NCI-H226 (cell line): ENCODE measurements around the gene IL1RAPL1.

Experiments used
- DNase-seq: peaks from one replicate; pipeline ENCODE4 v3.0.0-alpha.2; 2015

The IL1RAPL1 gene

GRCh38 chrX:28802625-28803024 lies 215.4 kb downstream of the IL1RAPL1 start:
- DNase-seq, result no peak

GRCh38 chrX:28835991-28836390 lies 248.7 kb downstream of the IL1RAPL1 start:
- DNase-seq, result no peak

- DNase-seq, result no peak
Observed at GRCh38 chrX:28843817-28844216, 256.6 kb downstream of the IL1RAPL1 start.

- DNase-seq, result peak; percentile 76
Observed at GRCh38 chrX:28847423-28847822, 260.2 kb downstream of the IL1RAPL1 start.

GRCh38 chrX:28848707-28849106 lies 261.5 kb downstream of the IL1RAPL1 start:
- DNase-seq, result no peak

GRCh38 chrX:28850955-28851354 lies 263.7 kb downstream of the IL1RAPL1 start:
- no peak for DNase-seq

- DNase-seq, result no peak
Observed at GRCh38 chrX:28851871-28852270, 264.6 kb downstream of the IL1RAPL1 start.

GRCh38 chrX:28854637-28855036 lies 267.4 kb downstream of the IL1RAPL1 start:
- DNase-seq, result no peak

- DNase-seq, result no peak
Observed at GRCh38 chrX:28876408-28876807, 289.2 kb downstream of the IL1RAPL1 start.

GRCh38 chrX:28876901-28877300 lies 289.7 kb downstream of the IL1RAPL1 start:
- DNase-seq, result no peak

GRCh38 chrX:28880136-28880535 lies 292.9 kb downstream of the IL1RAPL1 start:
- DNase-seq, result peak; percentile 63

- no peak for DNase-seq
Observed at GRCh38 chrX:28884823-28885222, 297.6 kb downstream of the IL1RAPL1 start.

GRCh38 chrX:28888416-28888815 lies 301.2 kb downstream of the IL1RAPL1 start:
- peak; percentile 54 for DNase-seq

- no peak for DNase-seq
Observed at GRCh38 chrX:28889591-28890090, 302.4 kb downstream of the IL1RAPL1 start.

- DNase-seq, result peak; percentile 14
Observed at GRCh38 chrX:28901637-28902036, 314.4 kb downstream of the IL1RAPL1 start.

GRCh38 chrX:28910487-28910886 lies 323.2 kb downstream of the IL1RAPL1 start:
- peak; percentile 38 for DNase-seq

GRCh38 chrX:28920153-28920943 lies 333.1 kb downstream of the IL1RAPL1 start:
- DNase-seq, result no peak

GRCh38 chrX:28922106-28922505 lies 334.9 kb downstream of the IL1RAPL1 start:
- DNase-seq, result no peak

- no peak for DNase-seq
Observed at GRCh38 chrX:28946846-28947245, 359.6 kb downstream of the IL1RAPL1 start.

- no peak for DNase-seq
Observed at GRCh38 chrX:28960063-28960462, 372.8 kb downstream of the IL1RAPL1 start.

- no peak for DNase-seq
Observed at GRCh38 chrX:28966331-28966730, 379.1 kb downstream of the IL1RAPL1 start.

GRCh38 chrX:28969126-28969525 lies 381.9 kb downstream of the IL1RAPL1 start:
- DNase-seq, result no peak

- DNase-seq, result peak; percentile 57
Observed at GRCh38 chrX:28979877-28980276, 392.6 kb downstream of the IL1RAPL1 start.

GRCh38 chrX:28981952-28982351 lies 394.7 kb downstream of the IL1RAPL1 start:
- DNase-seq, result no peak

- no peak for DNase-seq
Observed at GRCh38 chrX:28988246-28988645, 401.0 kb downstream of the IL1RAPL1 start.
